ENCODE data around the gene ATG10.
"Not testable (repeated sequence)": the region's sequence is repeated elsewhere in the genome, so short reads cannot be mapped to it uniquely, and the experiment has no call there.

The ATG10 gene

DNA sequence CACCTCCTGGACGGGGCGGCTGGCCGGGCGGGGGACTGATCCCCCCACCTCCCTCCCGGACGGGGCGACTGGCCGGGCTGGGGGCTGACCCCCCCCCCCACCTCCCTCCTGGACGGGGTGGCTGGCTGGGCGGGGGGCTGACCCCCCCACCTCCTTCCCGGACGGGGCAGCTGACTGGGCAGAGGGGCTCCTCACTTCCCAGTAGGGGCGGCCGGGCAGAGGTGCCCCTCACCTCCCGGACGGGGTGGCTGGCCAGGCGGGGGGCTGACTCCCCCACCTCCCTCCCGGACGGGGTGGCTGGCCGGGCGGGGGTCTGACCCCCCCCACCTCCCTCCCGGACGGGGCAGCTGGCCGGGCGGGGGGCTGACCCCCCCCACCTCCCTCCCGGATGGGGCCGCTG, 11.3 kb downstream of the ATG10 start:
- not testable (repeated sequence) for DNase-seq

DNA sequence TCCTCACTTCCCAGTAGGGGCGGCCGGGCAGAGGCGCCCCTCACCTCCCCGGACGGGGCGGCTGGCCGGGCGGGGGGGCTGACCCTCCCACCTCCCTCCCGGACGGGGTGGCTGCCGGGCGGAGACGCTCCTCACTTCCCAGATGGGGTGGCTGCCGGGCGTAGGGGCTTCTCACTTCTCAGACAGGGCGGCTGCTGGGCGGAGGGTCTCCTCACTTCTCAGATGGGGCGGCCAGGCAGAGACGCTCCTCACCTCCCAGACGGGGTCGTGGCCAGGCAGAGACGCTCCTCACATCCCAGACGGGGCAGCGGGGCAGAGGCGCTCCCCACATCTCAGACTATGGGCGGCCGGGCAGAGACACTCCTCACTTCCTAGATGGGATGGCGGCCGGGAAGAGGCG, 11.7 kb downstream of the ATG10 start:
- not testable (repeated sequence) for DNase-seq

DNA sequence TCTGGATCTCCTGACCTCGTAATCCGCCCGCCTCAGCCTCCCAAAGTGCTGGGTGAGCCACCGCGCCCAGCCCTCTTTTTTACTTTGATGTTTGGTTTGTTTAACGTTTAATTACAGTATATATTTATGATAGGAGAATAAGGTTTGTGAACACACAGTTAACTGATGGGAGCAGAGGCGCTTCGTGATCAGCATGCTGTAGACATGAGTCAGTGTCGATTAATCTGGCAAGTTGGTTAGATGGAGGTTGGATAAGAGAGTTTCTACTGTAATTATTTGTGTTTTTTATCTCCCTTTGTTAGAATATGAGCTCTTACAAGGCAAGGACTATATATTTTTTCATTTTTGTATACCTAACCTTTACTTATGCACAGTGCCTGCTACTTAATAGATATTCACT, 14.3 kb downstream of the ATG10 start:
- no peak for DNase-seq

DNA sequence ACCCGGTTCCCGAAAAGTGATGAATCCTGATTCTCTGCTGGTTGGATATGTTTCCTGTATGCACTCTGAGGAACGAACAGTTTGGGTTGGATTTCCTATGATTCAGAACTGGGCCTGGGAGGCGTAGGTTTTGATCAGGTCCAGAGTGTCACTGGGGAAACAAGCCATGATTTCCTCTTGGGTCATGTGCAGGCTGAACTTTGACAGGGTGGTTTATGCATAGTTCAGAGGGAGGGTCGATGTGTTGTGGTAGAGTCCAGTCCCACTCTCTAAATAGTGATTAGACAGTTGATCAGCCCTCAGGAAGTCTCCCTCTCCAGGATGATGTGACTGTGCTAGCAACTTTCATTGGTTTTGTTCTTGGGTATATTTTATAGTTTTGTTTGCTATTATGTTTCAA, 17.4 kb downstream of the ATG10 start:
- DNase-seq: no peak

DNA sequence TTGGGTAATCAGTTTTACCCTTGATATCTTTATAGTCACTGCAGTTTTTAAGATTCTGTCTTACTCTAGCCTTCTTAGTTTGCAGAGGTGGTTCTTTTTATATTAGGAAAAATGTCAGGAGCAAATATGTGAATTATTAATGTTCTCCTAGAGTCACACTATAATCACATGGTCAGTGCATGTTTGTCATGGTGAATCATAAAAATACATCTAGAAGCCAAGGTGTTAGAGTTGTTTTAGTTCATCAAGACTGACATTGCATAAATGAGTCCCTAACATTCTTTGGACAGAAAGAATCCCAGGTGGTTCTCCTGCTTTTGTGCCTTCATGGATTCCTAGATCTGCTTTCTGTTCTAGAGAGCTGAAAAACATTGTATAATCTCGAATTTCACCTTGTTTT, 22.9 kb downstream of the ATG10 start:
- no peak for DNase-seq

DNA sequence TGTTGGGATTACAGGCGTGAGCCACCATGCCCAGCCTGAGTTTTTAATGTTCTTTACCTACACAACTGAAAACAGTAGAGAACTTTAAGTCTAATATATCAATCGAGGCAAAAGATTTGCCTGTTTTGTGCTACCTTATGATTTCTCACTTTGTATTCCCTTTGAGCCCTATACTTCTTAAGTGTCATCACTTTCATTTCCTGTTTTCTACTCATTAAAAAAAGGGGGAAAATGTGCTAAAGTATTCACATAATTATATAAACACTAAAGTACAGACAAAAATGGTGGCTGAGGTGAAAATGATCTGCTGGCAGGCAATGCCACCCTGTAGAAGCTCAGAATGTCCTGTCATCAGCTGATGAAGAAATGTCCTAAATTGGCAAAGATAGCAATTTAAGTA, 23.6 kb downstream of the ATG10 start:
- no peak for DNase-seq

DNA sequence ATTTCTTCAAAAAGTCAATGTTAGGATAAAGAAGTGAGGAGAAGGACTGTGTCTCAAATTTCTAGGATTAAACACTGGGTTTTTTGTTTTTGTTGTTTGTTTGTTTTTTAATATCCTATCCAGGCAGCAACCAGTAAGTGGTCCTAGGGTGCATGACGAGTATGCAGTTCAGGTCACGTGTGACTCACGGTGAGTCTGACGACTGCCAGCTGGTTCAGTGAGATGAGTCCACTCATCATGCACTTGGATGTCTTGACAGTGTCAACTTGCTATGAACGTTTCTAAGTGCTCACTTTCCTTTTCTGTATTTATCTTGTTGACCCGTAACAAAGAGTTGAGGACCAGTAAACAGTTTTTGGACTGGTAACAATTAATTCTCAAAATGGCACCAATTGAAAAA, 32.7 kb downstream of the ATG10 start:
- DNase-seq: no peak

DNA sequence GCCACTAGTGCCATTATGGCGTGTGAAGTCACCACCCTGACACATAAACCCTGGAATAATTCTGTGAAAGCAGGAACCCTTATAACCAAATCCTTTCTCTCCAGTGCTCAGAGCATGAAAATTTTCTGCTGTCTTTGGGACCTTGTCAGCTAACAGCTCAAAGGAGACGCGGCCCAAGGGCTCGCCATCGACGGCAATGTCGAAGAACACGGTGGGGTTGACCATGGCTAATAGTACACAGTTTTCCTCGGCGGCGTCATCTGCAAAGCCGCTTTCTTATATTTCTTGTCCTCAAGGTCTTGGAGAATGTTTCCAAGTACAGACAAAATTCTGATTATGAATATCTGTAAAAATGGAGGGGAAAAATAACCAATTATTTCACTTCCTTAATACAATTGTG, 38.0 kb downstream of the ATG10 start:
- not testable (repeated sequence) for DNase-seq

DNA sequence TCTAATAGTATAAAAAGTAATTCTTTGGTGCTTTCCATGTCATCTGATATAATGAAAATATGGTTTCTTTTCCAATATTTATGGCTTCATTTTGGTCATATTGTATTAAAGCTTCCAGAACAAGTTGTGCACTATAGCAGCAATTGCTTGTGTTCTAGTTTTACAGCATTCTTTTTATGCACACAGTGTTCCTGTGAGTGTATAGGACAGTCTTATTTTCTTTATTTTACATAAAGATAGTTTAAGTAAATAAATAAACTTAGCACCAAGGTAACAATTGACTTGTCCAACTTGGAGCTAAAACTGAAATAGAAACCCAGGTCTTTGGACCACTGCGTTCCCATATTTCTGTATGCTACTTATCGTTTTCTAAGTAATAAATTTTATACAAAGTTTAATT, 38.9 kb downstream of the ATG10 start:
- no peak for DNase-seq

DNA sequence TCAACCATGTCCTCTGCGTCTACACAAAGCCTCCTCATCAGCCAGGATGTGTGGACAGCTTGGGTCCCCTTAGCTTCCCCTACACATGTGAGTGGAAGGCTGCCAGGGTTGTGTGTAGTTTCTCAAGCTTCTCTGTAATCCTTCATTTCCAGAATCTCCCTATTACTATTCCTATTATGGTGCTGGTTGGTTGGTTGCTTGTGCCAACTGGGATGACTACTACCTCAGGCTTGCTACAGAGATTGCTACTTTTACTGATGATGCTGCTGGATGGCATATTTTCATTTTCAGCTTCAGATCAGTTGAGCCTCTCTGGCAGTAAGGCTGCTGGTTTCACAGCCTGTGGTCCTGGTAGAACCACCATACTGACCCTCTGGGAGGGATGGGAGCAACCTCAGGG, 39.9 kb downstream of the ATG10 start:
- DNase-seq: no peak

DNA sequence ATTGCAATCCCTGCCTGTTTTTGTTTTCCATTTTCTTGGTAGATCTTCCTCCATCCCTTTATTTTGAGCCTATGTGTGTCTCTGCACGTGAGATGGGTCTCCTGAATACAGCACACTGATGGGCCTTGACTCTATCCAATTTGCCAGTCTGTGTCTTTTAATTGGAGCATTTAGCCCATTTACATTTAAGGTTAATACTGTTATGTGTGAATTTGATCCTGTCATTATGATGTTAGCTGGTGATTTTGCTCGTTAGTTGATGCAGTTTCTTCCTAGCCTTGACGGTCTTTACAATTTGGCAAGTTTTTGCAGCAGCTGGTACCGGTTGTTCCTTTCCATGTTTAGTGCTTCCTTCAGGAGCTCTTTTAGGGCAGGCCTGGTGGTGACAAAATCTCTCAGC, 42.8 kb downstream of the ATG10 start:
- DNase-seq: not testable (repeated sequence)

DNA sequence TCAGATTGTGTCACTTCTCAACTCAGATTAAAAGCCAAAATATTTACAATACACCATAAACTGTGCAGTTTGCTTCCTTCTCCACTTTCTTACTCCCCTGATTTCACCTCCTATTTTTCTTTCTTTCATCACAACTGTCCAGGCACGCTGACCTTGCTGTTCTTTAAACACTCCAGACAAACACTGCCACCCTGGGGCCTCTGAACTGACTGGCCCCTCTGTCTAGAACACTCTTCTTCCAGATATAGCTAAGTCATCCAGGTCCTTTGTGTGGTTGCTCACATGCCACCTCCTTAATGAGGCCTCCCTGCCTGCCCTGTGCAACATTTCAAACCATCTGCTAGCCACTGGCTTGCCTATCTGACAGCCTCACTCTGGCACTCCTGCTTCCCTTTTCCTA, 46.6 kb downstream of the ATG10 start:
- no peak for DNase-seq

DNA sequence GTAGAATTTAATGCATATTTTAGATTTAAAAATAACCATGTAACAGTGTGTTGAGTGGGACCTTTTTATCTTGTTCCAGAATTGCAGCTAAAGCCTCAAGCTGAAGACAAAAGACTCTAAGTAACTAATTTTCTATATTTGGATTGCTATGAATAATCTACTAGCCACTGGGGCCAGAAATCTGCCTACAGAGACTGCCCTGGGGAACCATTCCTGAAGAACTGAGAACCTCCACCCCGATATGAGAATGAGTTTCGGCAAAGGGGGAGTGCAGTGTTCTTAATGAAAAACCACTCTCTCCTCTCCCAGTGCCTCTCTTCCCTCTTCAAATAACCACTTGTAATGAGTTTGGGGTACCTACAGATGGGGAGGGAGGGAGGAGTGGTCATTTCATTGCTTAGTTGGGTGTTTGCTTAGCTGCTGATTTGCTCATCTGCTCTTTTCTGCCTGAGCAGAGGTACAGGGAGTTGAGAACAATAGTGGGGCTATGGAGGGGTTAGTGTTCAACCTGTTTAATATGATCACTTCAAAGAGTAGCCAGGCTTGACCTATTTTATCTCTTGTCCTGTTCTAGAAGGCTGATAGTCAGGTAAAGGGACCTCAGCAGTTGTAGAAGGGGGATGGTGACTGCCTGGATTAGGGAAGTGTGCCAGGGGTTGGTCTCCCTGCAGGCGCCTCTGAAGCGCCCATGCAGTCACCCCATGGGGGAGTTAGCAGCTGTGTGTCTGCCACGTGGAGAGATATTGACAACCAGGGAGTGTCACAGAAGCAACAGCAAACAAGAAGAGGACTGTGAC, 47.7 kb downstream of the ATG10 start:
- no peak for DNase-seq

DNA sequence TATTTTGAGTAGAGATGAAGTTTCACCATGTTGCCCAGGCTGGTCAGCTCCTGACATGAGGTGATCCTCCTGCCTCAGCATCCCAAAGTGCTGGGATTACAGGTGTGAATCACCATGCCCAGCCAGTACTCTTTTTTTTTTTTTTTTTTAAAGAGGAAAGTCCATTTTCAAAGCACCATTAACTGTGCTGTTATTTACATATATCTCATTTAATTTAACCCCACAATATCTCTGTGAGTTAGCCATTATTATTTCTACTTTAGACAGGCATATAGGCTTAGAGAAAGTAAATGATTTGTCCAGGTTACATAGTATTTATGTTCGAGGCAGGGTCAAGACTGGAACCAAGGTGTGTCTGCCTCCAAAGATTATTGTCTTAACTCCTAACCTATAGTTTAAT, 50.7 kb downstream of the ATG10 start:
- no peak for DNase-seq

DNA sequence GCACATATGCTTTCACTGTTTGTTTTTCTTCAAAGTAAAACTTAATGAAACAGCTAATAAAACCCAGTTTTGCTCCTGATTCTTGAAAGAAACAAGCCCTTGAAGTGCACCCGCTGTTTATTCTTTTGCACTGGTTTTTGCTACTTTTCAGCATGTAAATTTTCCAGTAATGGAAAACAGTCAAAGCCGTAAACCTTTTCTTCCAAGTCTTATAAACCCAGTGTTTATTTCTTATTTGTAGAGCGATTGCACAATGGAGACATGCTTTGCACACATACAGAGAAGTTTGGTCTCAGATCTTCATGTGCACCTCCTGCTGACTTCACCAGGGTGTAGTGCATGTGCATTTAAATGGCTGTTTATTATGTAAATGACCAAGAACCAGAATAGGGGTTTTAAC, 51.8 kb downstream of the ATG10 start:
- no peak for DNase-seq

DNA sequence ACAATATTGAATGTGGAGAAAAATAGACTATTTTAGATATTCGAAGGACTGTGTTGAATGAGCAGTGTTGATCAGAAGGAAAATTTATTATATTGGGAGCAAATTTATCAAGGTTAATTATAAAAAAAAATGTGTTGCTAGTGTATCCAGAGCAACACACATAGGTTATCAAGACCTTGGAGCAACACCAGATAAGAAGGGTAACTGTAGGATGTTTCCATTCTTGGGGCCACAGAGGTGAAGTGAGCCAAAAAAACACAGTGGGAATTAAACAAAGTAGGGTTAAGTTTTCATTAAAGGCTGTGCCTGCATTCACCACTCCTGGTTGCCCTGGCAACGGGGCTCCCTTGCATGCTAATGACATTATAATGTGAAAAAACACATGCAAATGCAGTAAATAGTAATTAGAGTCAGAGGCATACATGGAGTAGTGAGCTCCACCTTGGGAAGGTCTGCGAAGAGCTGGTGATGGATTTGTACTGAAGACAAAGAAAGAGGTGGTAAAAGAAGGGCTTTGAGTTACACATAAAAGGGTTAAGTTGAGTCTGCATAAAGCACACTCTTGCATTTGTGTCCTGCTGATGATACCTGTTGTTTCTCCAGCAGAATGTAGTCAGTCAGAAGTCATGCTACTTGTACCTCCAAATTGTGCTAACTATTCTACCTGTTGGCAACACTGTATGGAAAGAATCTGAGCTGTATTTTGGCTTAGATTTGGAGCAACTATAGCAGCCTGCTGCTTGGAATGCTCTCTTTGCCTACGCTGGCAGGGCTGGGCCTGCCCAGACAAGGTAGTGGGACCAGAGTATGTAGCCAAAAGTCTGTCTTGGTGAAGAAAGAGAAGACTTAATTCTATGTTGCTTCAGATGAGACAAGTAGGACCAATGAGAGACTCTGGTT, 59.6 kb downstream of the ATG10 start:
- DNase-seq: no peak

DNA sequence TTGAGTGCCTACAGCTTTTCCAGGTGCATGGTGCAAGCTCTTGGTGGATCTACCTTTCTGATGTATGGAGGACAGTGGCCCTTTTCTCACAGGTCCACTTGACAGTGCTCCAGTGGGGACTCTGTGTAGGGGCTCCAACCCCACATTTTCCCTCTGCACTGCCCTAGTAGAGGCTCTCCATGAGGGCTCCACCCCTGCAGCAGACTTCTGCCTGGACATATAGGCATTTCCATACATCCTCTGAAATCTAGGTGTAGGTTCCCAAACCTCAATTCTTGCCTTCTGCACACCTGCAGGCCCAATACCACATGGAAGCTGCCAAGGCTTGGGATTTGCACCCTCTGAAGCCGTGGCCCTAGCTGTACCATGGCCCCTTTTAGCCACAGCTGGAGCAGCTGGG, 71.1 kb downstream of the ATG10 start:
- DNase-seq: not testable (repeated sequence)

DNA sequence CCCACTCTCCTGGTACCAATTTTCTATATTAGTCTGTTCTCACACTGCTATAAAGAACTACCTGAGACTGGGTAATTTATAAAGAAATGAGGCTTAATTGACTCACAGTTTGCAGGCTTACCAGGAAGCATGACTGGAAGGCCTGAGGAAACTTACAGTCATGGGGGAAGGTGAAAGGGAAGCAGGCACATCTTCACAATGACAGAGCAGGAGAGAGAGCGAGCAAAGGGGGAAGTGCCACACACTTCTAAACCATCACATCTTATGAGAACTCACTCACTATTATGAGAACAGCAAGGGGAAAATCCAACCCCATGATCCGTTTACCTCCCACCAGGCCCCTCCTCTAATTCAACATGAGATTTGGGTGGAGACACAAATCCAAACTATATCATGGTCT, 72.2 kb downstream of the ATG10 start:
- DNase-seq: no peak

DNA sequence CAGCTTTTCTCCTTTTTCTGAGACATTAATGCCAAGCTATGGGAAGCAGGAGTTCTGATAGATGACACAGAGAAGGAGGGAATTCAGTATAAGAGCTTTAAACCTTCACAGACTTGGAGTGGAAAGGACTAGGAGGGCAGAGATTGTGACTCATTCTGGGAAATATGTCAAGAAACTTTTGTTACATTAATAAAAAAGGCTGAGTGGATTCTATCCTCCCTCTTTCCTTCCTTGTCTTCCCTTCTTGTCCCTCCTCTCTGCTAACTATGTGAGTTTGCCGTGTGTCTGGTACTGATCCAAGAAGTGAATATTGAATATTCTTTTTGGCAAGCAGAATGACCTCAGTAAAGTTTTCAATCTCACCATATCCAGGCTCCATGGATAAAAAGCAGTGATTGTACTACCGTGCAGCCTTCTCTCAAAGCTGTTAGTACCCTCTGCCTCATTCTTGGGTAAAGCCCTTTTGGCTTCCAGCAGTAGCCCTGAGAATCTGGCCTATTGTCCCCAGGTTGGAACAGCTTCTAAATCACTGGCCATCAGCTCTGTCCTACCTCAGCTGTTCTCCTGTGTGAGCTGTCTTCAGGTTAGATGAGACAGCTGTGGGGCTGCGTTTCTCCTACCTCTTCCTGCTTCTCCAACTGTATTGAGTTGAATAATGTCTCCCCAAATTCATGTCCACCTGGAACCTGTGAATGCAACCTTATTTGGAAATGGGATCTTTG, 73.9 kb downstream of the ATG10 start:
- DNase-seq: no peak

DNA sequence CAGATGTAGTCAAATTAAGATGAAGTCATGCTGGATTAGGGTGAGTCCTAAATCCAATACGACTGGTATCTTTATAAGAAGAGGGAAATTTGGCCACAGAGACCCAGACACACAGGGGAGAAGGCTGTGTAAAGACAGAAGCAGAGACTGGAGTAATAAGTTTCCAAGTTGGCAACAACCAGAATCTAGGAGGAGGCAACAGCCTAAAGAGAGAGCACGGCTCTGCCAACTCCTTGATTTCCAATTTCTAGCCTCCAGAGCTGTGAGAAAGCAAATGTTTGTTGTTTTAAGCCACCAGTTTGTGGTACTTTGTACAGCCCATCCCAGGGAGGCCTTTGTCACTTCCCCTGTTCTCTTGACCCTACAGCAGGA, 74.4 kb downstream of the ATG10 start:
- no peak for DNase-seq

DNA sequence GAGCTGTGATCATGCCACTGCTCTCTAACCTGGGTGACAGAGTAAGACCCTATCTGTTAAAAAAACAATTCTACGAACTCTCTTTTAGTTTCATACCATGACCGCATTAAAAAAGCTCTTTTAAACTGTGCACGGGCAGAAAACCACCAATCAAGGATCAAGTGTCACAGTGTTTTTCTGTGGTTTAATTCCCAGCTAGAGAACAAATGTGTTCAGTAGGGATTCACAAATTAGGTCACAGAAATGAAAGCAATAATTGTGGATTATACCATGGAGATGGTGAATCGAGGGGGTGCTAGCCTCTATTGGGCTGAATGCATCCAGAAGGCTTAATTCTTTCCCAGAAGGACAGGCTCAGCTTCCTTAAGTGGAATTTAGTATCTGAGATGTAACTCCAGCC, 79.1 kb downstream of the ATG10 start:
- no peak for DNase-seq

DNA sequence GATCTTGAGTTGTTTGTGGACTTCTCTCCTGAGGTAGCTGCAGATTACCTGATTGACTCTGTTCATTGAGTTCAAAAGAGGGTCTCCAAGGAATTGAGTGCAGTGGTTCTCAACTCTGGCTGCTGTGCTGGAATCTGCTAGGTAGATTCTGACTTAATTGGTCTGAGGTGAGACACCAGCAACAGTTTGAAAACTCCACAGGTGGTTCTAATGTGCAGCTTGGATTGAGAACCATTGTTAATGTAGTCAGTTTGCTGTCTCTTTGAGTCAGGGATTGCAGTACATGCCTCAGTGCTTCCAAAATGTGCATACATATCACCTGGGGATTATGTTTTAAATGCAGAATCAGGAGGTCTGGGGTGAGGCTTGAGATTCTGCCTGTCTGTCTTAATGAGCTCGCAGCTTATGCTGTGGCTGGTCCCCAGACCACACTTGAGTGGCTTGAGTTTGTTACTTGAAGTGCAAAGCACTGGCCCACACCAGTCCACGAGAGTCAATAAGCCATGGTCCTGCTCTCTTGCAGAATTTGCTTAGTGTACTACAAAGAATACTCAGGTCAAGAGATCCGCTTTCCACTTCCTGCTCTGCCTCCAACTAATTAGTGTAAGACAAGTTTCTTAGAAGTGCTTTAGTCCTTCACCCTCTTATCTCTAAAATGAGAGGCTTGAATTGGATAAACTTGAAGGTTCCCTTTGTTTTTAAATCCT, 82.3 kb downstream of the ATG10 start:
- DNase-seq: no peak

DNA sequence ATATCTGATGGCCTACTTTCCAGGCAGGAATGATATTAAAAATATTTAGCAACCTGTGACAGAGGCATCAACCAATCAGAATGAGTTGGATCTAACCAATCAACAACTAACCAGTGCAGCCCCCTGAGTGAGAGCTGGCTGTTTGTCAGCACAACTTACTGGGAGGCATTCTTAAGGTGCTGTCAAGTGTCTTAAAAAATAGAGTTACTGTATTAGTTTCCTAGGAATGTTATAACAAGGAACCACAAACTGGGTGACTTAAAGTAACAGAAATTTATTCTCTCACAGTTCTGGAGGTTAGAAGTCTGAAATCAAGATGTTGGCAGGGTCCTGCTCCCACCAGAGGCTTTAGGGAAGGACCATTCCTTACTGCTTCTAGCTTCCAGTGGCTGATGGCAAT, 85.2 kb downstream of the ATG10 start:
- no peak for DNase-seq

Data from activated gamma-delta T cell treated with Interleukin-2 at 50 U/mL for 16 hours (primary cell).